Breast epithelium (tissue), 4 donors: ENCODE measurements around the gene SYNJ1. TPM values are rescaled to one million over a fixed set of nuclear protein-coding genes. Genes with fewer than 3 reads are reported as not detected.
"Not testable (repeated sequence)": the region's sequence is repeated elsewhere in the genome, so short reads cannot be mapped to it uniquely, and the experiment has no call there.

Source experiments
- DNase-seq, 2 donors: peaks; one replicate each; pipeline ENCODE4 v3.0.0-alpha.2; 2019; ENCODE audit warnings: low spot score in 2 of 2
- H3K27ac ChIP-seq, 2 donors: fragments of 200-600 bp; sonication (generic) in 1 of 2; one replicate each; pipeline ENCODE4 v1.5.1; 2016 to 2019; ENCODE audit warnings: mild to moderate bottlenecking in 1 of 2
- H3K27me3 ChIP-seq, 2 donors: fragments of 200-600 bp; sonication (generic) in 1 of 2; one replicate each; pipeline versions ENCODE4 v1.5.1 to v1.6.0; 2017 to 2019; ENCODE audit warnings: control low read depth in 1 of 2, mild to moderate bottlenecking in 1 of 2
- H3K36me3 ChIP-seq: fragments of 200-600 bp; one replicate; pipeline ENCODE4 v1.5.1; 2019
- H3K4me1 ChIP-seq, 2 donors: fragments of 200-600 bp; sonication (generic); one replicate each; pipeline ENCODE4 v1.5.1; 2016 to 2019; ENCODE audit warnings: control low read depth in 1 of 2
- H3K4me3 ChIP-seq, 3 donors: fragments of 200-600 bp; sonication (generic); 1 replicate in 2 of 3; 2 replicates in 1 of 3; pipeline ENCODE4 v1.5.1; 2016 to 2019; ENCODE audit warnings: mild to moderate bottlenecking in 3 of 3, moderate library complexity in 2 of 3
- H3K9me3 ChIP-seq, 2 donors: fragments of 200-600 bp; sonication (generic) in 1 of 2; one replicate each; pipeline ENCODE4 v1.5.1; 2016 to 2019; ENCODE audit warnings: control low read depth in 1 of 2
- CTCF ChIP-seq, 3 donors: fragments of 450-650 bp; IDR thresholded peaks; one replicate each; pipeline ENCODE4 v1.5.1; 2016 to 2017; ENCODE audit warnings: antibody characterized with exemption in 3 of 3, mild to moderate bottlenecking in 3 of 3, moderate library complexity in 3 of 3
- POLR2A ChIP-seq: fragments of 450-650 bp; IDR thresholded peaks from one replicate; pipeline ENCODE4 v1.6.1; 2016; ENCODE audit warnings: antibody characterized with exemption, mild to moderate bottlenecking, moderate library complexity
- POLR2AphosphoS5 ChIP-seq, 3 donors: sonication (generic); formaldehyde crosslinking; IDR thresholded peaks; one replicate each; pipeline ENCODE4 v1.6.1; 2017; ENCODE audit warnings: antibody characterized with exemption in 3 of 3
- intact Hi-C: fragments of 100-400 bp; cut with DNase I; formaldehyde crosslinking; loops from one replicate; pipeline ENCODE4 v1.15.1; 2023; ENCODE audit warnings: low total_unique reads
- total RNA-seq, 3 donors: library from RNA; depleted of rRNA; stranded (reverse); fragments of >200 nt; gene quantifications; one replicate each; pipeline ENCODE4 v1.1.0, GENCODE V29; 2016

Gene SYNJ1
- total RNA-seq, 3 donors from 2014 or later: 8.2 to 13.9 (median 11.0) TPM

GRCh38 chr21:32698286-32698685, 29.5 kb downstream of the SYNJ1 start:
- H3K9me3 ChIP-seq: no peaks in the 10 kb centered on the region
- no peak overlapping the region for H3K27ac ChIP-seq
- intact Hi-C loops: no loop called here
- H3K36me3 ChIP-seq: no peaks in the 10 kb centered on the region
- no peak overlapping the region for H3K4me3 ChIP-seq
- H3K4me1 ChIP-seq: no peaks in the 10 kb centered on the region
- TF ChIP-seq POLR2AphosphoS5 (IDR thresholded peaks at IDR 0.05): no peak
- no peak for TF ChIP-seq POLR2A
- TF ChIP-seq CTCF (IDR thresholded peaks at IDR 0.05): no peak
- no peaks in the 10 kb centered on the region for H3K27me3 ChIP-seq
- no peak for DNase-seq

- H3K4me3 ChIP-seq, DNase-seq, H3K27me3 ChIP-seq, H3K4me1 ChIP-seq, H3K36me3 ChIP-seq, intact Hi-C loops, H3K27ac ChIP-seq, H3K9me3 ChIP-seq: not testable (repeated sequence)
Observed at GRCh38 chr21:32695482-32695881, 32.3 kb downstream of the SYNJ1 start.

GRCh38 chr21:32693581-32693980, 34.2 kb downstream of the SYNJ1 start:
- no peak overlapping the region for H3K27ac ChIP-seq
- TF ChIP-seq POLR2A (no peak), POLR2AphosphoS5 (IDR thresholded peaks at IDR 0.05) (no peak), CTCF (IDR thresholded peaks at IDR 0.05) (no peak)
- H3K9me3 ChIP-seq: no peaks in the 10 kb centered on the region
- intact Hi-C loops: no loop called here
- H3K4me3 ChIP-seq: no peak overlapping the region
- no peak for DNase-seq
- H3K36me3 ChIP-seq: no peaks in the 10 kb centered on the region
- H3K27me3 ChIP-seq: no peaks in the 10 kb centered on the region
- no peaks in the 10 kb centered on the region for H3K4me1 ChIP-seq

GRCh38 chr21:32690085-32690484, 37.7 kb downstream of the SYNJ1 start:
- H3K4me3 ChIP-seq: no peak overlapping the region
- intact Hi-C loops: no loop called here
- TF ChIP-seq POLR2AphosphoS5 (IDR thresholded peaks at IDR 0.05) (no peak), CTCF (IDR thresholded peaks at IDR 0.05) (no peak), POLR2A (no peak)
- H3K9me3 ChIP-seq: no peaks in the 10 kb centered on the region
- no peaks in the 10 kb centered on the region for H3K27me3 ChIP-seq
- H3K36me3 ChIP-seq: peaks cover 3% of the 10 kb centered on the region
- H3K4me1 ChIP-seq: no peaks in the 10 kb centered on the region
- DNase-seq: no peak
- H3K27ac ChIP-seq: no peak overlapping the region

- intact Hi-C loops: no loop called here
- no peak for DNase-seq
- no peak overlapping the region for H3K27ac ChIP-seq
- H3K9me3 ChIP-seq: no peaks in the 10 kb centered on the region
- H3K27me3 ChIP-seq: no peaks in the 10 kb centered on the region
- H3K4me3 ChIP-seq: no peak overlapping the region
- H3K4me1 ChIP-seq: no peaks in the 10 kb centered on the region
- H3K36me3 ChIP-seq: peaks cover 3% of the 10 kb centered on the region
- TF ChIP-seq POLR2A (no peak), POLR2AphosphoS5 (IDR thresholded peaks at IDR 0.05) (no peak), CTCF (IDR thresholded peaks at IDR 0.05) (no peak)
Observed at GRCh38 chr21:32687643-32688345, 40.0 kb downstream of the SYNJ1 start.
